IPS-15b (cell line): ENCODE data around the gene RTN4.

Experiments used
- H3K27me3 ChIP-seq: one replicate; pipeline ENCODE4 v1.6.1; 2013; ENCODE audit warnings: low read length; ENCODE audit not compliant: control insufficient read depth, insufficient read depth
- H3K36me3 ChIP-seq: one replicate; pipeline ENCODE4 v1.6.1; 2013; ENCODE audit warnings: low read length; ENCODE audit not compliant: control insufficient read depth, insufficient read depth
- H3K4me1 ChIP-seq: one replicate; pipeline ENCODE4 v1.6.1; 2013; ENCODE audit warnings: mild to moderate bottlenecking, low read length; ENCODE audit not compliant: control insufficient read depth, insufficient read depth
- H3K4me3 ChIP-seq: one replicate; pipeline ENCODE4 v1.5.1; 2013; ENCODE audit warnings: low read depth, low read length
- H3K9ac ChIP-seq: one replicate; pipeline ENCODE4 v1.6.1; 2013; ENCODE audit warnings: low read depth, mild to moderate bottlenecking, low read length
- H3K9me3 ChIP-seq: one replicate; pipeline ENCODE4 v1.6.1; 2013; ENCODE audit warnings: mild to moderate bottlenecking, low read length; ENCODE audit not compliant: control insufficient read depth, insufficient read depth

The RTN4 gene

DNA sequence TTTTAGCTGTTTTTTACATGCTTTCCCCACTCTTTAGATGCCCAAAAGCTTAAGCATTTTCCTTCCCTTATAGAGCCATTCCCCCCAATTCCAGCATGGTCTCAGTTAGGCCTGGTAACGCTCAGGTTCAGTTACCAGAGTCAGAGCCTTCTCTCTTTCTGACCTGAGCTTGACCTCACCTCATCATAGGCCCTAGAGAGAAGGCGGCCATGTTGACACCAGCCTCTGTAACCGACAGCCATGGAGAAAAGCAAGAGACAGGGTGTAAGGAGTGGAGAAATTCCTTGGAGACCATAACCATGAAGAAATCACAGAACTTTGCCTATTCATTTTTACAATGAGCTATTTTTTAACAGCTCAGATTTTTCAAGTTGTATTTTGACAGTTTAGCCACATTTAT, 99.4 kb downstream of the RTN4 start:
- Histone ChIP-seq H3K9ac (no peak overlapping the region), H3K27me3 (no peaks in the 10 kb centered on the region), H3K36me3 (no peaks in the 10 kb centered on the region), H3K4me3 (no peak overlapping the region), H3K9me3 (no peaks in the 10 kb centered on the region), H3K4me1 (no peaks in the 10 kb centered on the region)

DNA sequence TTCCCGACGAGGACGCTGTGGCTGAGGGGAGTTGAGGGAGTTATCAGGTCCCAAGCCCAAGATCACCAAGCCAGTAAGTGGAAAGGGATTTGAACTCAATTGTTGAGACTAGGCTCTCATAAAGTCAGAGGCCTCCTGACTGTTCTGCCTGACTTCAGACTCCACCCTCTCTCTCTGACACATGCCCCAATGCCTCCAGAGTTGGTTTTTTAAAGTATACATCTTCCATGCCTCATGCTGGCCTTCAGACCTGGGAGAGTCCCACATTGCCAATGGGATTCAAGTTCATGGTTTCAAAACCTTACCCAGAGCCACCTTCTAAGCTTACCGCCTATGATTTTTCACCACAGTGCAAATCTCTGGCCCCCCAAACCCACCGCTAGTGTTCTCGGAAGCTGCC, 100.8 kb downstream of the RTN4 start:
- H3K9ac ChIP-seq = no peak overlapping the region
- H3K9me3 ChIP-seq = no peaks in the 10 kb centered on the region
- H3K4me1 ChIP-seq = no peaks in the 10 kb centered on the region
- H3K27me3 ChIP-seq = no peaks in the 10 kb centered on the region
- H3K36me3 ChIP-seq = no peaks in the 10 kb centered on the region
- no peak overlapping the region for H3K4me3 ChIP-seq

DNA sequence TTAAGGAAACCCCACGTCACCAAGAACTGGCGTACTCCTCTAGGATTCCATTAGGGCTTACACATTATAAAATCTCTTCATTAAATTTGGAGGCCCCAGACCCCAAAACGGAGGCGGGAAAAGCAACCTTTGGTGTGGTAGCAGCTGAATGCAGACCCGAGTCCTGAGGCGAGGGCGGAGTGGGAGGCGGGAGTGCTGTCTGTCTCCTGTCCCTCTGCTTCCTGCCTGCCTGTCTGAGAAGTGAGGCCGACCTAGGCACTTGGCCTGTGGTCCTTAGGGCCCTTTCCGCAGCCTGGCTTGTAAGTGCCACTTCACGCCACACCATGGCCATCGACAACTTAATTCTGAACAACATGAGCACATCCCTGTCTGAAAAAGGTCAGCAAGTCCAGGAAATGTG, 102.1 kb downstream of the RTN4 start:
- no peak overlapping the region for H3K9ac ChIP-seq
- H3K4me3 ChIP-seq = no peak overlapping the region
- no peaks in the 10 kb centered on the region for H3K4me1 ChIP-seq
- H3K36me3 ChIP-seq = no peaks in the 10 kb centered on the region
- H3K9me3 ChIP-seq = no peaks in the 10 kb centered on the region
- no peaks in the 10 kb centered on the region for H3K27me3 ChIP-seq

DNA sequence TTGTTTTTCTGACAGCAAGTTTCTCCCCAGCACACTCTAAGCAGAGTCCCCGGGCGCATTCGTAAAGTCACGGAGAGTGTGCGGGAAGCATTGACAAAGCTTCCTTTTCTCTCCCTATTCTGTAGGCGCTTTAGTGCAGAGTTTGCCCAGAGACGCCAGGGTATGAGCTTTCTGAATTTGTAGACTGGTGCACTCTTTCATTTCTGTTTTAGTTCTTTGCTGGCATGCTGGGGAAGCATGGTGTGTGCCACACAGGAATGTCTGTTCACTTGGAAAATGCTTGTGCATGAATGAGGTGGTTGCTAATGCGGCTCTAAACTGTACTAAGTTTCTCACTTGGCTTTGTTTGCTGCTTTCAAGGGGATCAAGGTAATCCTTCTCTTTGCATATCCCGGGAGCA, 102.6 kb downstream of the RTN4 start:
- H3K4me3 ChIP-seq = no peak overlapping the region
- no peaks in the 10 kb centered on the region for H3K4me1 ChIP-seq
- H3K36me3 ChIP-seq = no peaks in the 10 kb centered on the region
- H3K9me3 ChIP-seq = no peaks in the 10 kb centered on the region
- H3K9ac ChIP-seq = no peak overlapping the region
- H3K27me3 ChIP-seq = no peaks in the 10 kb centered on the region

DNA sequence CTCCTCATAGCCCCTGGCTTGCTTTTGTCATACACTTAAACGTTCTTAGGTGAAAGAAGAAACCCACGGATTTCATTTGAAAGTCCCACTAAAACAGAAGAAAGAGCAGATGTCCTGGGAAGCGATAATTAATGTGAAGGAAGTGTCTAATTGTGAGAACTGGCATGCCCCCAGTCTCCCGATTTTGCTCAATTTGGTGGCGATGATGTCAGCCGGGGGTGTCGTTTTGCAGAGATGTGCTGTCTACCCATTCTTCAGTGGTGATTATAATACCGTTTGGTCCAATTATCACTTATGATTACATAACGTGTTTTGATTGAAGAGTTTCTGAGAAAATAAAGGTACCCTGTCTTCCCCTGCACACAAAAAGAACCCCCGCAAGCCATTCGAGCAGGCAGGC, 103.1 kb downstream of the RTN4 start:
- Histone ChIP-seq H3K9ac (no peak overlapping the region), H3K9me3 (no peaks in the 10 kb centered on the region), H3K4me1 (no peaks in the 10 kb centered on the region), H3K4me3 (no peak overlapping the region), H3K27me3 (no peaks in the 10 kb centered on the region), H3K36me3 (no peaks in the 10 kb centered on the region)

DNA sequence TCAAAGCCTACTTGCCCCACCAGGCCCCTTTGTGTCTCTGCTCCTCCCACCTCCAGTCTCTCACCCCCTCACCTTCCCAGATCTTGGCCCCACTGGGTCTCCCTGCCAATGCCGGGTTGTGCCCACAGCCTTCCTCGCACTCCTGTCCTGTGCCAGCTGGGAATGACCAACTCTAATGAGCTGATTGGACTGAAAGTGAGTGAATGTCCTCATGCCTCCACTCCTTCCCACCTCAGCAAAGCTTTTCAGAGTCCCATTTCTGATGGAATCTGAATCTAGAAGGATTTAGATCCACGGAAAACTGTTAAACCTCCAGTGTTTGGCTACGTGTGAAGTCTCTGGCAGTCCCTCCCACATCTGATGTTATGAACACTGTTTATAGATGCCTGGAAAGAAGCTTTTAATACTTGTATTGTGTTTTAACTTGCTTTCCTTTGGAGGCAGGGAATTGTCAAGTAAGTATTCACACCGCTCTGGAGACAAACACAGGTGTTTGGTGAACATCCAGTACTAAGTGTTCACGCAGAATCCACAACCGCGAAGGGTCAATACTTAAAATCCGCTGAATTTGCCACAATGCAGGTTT, 103.9 kb downstream of the RTN4 start:
- Histone ChIP-seq H3K36me3 (no peaks in the 10 kb centered on the region), H3K9me3 (no peaks in the 10 kb centered on the region), H3K4me3 (no peak overlapping the region), H3K27me3 (no peaks in the 10 kb centered on the region), H3K9ac (no peak overlapping the region), H3K4me1 (no peaks in the 10 kb centered on the region)

DNA sequence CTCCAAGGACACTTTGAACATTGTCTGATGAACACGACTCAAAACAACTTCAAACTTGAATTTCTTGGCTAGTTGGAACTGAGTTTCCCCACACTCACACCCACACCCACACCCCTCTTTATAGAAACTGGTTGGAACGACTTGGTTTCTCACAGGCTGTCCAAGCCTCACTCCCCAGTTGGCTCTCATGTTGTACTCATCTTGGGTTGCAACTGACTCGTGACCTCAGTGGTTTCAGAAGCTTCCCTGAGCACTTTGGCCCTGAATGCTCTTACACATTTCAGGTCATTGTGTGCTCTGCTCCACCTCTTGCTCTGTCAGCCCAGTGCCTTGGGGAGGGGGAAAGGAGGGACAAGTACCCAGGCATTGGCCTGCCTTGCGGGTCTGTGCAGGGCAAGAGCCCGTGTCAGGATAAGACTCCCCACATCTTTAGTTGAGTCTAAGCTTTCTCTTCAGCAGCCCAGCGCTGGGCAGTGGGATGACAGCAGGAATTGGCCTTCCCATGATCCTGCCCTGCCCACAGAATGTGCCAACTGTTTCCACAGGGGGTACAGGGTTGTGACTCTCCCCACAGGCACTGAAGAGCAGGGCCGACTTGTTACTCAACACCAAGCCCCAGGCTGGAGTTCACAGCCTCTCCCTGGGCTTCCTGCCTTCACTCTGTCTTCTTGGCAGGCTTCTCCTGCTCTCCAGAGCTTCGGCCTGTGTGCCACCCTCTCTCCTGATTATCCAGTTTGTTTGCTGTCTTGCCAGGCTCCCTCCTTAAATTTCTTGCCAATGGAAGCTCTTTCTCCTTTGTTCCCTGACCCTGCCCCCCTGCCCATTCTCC, 104.6 kb downstream of the RTN4 start:
- Histone ChIP-seq H3K9ac (no peak overlapping the region), H3K9me3 (no peaks in the 10 kb centered on the region), H3K36me3 (no peaks in the 10 kb centered on the region), H3K4me3 (no peak overlapping the region), H3K4me1 (no peaks in the 10 kb centered on the region), H3K27me3 (no peaks in the 10 kb centered on the region)

DNA sequence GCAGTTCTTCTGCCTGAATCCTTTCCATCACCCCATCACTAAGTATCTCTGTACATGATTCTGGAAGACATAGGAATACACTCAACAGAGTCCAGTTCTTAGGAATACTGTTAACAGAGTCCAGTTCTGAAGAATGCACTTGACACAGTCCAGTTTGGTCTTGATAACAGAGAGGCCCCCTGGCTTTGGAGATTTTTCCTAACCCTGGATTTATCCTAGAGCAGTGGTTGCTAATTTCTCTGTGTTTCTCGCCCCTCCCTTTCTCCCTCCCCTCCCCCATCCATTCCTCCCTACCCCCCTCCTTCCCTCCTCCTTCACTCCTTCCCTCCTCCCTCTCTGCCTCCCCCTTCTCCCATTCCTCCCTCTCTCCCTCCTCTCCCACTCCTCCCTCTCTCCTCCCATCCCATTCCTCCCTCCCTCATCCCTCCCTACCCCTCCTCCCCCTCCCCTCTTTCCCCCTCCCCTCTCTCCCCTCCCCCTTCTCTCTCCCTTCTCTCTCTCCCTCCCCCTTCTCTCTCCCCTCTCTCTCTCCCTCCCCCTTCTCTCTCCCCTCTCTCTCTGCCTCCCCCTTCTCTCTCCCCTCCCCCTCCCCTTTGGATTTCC, 105.4 kb downstream of the RTN4 start:
- no peak overlapping the region for H3K9ac ChIP-seq
- H3K4me3 ChIP-seq = no peak overlapping the region
- H3K27me3 ChIP-seq = no peaks in the 10 kb centered on the region
- H3K4me1 ChIP-seq = no peaks in the 10 kb centered on the region
- no peaks in the 10 kb centered on the region for H3K36me3 ChIP-seq
- no peaks in the 10 kb centered on the region for H3K9me3 ChIP-seq

DNA sequence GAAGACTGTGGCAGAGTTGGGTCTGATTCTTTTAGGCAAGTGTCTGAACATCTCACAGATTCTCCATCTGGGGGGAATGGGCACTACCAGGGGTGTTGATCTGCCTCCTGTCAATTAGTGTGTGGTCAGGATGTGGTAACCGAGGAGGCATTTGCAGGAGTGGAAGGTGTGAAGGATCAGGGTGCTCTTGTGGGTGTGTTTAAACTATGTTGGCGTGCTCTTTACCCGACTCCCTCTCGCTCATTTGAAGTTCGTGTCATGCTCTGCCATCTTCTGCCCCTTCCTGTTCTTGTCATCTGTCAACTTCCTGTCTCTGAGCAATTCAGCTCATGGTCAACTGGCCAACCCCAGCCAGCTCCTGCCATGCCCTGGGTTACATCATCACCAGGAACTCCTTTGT, 107.9 kb downstream of the RTN4 start:
- no peak overlapping the region for H3K9ac ChIP-seq
- H3K36me3 ChIP-seq = no peaks in the 10 kb centered on the region
- H3K4me3 ChIP-seq = no peak overlapping the region

DNA sequence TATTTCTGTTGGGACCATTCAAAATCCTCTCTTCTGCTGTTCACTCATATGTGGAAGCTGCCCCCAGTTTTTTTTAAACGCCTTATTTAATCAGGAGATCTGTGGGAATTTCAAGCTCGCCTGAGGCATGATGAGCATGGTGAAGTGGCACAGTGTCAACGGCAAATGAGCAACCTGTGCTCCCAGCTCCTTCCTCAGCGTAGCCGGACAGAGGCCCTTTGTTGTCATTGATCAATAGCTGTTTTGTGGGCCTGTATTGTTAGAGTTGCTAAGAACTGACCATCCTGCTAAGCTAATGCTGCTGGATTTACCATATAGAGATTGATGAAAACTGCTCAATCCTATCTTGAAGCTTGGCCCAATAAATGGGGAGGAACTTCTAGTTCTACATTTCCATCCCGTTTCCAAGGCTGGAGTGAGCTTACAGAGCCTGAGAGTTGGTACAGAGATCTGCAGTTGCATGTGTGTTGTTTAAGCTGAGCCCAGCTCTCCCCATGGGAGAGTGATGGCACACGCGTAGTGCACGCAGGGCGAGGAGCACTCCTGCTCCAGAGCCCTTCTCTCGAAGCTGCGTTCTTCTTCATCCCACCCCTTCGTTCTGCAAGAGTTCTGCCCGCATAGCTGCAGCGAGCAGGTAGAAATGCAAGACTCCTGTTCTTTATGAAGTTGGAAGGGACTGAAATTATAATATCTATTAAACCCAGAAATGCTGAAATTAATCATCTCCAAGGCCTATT, 108.8 kb downstream of the RTN4 start:
- Histone ChIP-seq H3K9ac (no peak overlapping the region), H3K36me3 (no peaks in the 10 kb centered on the region), H3K4me3 (no peak overlapping the region), H3K9me3 (no peaks in the 10 kb centered on the region), H3K4me1 (no peaks in the 10 kb centered on the region), H3K27me3 (no peaks in the 10 kb centered on the region)

More for the DNA sequence above, 107.9 kb downstream of the RTN4 start:
- Histone ChIP-seq H3K27me3 (no peaks in the 10 kb centered on the region), H3K9me3 (no peaks in the 10 kb centered on the region), H3K4me1 (no peaks in the 10 kb centered on the region)

DNA sequence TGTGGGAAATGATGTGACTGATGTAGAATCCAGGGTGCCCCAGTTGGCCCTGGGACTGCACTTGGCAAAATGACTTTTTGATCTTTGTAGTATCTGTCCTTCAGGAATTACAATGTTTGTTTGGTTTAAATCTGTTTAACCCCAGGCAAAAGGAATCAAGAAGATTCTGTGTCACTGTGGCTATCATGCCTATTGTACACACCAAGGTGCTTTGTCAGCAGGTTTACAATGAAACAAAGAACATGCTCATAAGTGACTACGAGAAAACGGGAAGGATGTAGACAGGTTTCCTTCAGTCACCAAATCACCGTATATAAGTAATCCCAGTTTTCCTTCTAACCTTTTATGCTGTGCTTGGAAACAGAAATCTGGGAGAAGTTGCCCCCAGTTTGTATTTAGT, 109.5 kb downstream of the RTN4 start:
- Histone ChIP-seq H3K9ac (no peak overlapping the region), H3K36me3 (no peaks in the 10 kb centered on the region), H3K4me1 (no peaks in the 10 kb centered on the region)

More for the DNA sequence above, 109.5 kb downstream of the RTN4 start:
- Histone ChIP-seq H3K9me3 (no peaks in the 10 kb centered on the region), H3K27me3 (no peaks in the 10 kb centered on the region), H3K4me3 (no peak overlapping the region)
